ENCODE data around the gene PTH2.

DNA sequence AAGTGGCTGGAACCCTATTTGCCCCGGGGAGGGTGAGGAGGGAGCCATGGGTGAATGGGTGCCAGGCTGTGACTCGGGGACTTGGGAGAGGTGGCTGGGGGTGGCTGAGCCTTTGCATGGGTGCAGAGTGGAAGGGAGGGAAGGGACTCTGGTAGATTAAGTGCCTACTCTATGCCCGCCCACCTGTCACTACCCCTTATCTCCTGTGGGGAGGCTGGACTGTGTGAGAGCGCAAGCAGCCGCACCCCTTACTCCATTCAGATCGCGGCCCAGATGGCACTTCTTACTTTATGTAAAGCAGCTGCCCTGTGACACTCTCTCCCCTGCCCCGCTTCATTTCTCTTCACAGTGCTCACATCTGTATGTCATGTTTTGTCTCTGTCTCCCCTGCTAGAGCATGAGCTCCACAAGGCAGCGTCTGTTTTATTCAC is 32.3 kb downstream of the PTH2 start:
- TF ChIP-seq, protein P1, sequence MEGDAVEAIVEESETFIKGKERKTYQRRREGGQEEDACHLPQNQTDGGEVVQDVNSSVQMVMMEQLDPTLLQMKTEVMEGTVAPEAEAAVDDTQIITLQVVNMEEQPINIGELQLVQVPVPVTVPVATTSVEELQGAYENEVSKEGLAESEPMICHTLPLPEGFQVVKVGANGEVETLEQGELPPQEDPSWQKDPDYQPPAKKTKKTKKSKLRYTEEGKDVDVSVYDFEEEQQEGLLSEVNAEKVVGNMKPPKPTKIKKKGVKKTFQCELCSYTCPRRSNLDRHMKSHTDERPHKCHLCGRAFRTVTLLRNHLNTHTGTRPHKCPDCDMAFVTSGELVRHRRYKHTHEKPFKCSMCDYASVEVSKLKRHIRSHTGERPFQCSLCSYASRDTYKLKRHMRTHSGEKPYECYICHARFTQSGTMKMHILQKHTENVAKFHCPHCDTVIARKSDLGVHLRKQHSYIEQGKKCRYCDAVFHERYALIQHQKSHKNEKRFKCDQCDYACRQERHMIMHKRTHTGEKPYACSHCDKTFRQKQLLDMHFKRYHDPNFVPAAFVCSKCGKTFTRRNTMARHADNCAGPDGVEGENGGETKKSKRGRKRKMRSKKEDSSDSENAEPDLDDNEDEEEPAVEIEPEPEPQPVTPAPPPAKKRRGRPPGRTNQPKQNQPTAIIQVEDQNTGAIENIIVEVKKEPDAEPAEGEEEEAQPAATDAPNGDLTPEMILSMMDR (IDR thresholded peaks at IDR 0.05; ENCODE audit: low read length) = no peak
- no peak for TF ChIP-seq EZH2 (optimal IDR thresholded peaks at IDR 0.05; ENCODE audit: low read depth, low read length)

All from MM.1S (cell line).